DND-41 (cell line): ENCODE data around the gene HRAS.

Experiments used
- CTCF ChIP-seq: IDR thresholded peaks from 2 replicates; pipeline ENCODE4 v1.5.1; 2012; ENCODE audit warnings: borderline replicate concordance, low read length, moderate library complexity, mild to moderate bottlenecking; ENCODE audit not compliant: poor library complexity, severe bottlenecking; ENCODE audit errors: extremely low read depth
- EZH2 ChIP-seq: IDR thresholded peaks from 3 replicates; pipeline ENCODE4 v1.6.1; 2012; ENCODE audit warnings: borderline replicate concordance, low read depth, mild to moderate bottlenecking, moderate library complexity, low read length, inconsistent platforms; ENCODE audit not compliant: severe bottlenecking

GRCh38 chr11:506995-507726 lies 28.2 kb downstream of the HRAS start, which contains the start of gene RNH1:
- TF ChIP-seq CTCF (no peak), EZH2 (no peak)
